GM21528 (cell line): Measurements from ENCODE around the gene CDKN2B.
A peak's percentile ranks its signal among the peaks of the same experiment; 100 is the strongest.

Source experiments
- ATAC-seq: cut with Tn5 transposase; IDR thresholded peaks from one replicate; pipeline ENCODE4 v1.9.1; 2021; ENCODE audit warnings: mild to moderate bottlenecking, moderate library complexity; ENCODE audit not compliant: unreplicated experiment, low FRiP score

The CDKN2B gene

DNA sequence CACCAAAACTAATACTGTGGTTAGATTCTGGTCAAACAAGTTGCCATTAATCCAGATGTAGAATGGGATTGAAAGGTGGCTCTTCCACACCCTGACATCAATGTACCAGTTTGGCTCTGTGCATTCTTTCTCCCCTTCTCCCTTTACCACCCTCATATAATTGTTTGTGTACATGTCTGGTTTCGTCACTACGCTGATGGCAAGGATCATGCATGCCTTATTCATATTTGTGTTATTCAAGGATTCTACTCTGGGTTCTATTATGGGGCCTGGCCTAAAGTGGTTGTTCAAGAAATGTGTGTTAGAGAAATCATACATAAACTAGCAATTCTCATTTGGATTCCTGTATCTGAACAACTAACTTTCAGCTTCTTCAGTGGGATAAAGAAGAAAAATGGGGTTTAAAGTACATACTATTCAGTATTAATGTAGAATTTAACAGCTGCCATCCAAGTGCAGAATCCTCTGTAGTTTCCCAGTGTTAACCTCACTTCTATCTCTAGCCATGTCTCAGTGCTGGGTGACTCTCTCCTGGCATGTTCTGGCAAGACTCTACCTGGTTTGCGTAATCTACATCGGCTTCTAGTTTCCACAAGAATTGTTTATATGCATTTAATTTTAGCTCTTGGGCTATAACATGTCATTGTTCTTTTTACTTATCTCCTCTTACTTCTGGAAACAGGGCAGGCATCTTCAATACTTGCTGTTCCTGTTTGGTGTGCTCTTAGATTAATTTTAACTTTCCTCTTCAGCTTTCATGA, 27.9 kb upstream of the CDKN2B start:
- no peak for ATAC-seq

DNA sequence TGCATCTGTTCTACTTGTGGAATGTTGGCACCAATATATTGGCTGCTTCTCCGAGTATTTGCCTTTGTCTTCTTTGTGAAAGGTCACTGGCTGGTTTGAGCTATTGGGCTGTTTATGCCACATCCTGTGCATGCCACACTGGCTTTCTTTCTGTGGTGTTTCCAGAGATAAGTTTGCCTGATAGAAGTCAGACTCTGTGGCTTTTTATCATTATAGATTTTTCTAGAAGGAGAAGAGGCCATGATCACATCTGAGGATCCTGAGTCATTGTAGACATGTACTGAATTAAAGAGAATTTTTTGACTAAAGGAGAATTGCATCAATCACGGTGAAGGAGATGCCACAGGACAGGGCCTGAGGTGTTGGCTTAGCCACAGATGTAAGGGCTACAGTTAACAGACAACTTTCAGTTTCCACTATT, 26.5 kb upstream of the CDKN2B start:
- ATAC-seq: no peak

DNA sequence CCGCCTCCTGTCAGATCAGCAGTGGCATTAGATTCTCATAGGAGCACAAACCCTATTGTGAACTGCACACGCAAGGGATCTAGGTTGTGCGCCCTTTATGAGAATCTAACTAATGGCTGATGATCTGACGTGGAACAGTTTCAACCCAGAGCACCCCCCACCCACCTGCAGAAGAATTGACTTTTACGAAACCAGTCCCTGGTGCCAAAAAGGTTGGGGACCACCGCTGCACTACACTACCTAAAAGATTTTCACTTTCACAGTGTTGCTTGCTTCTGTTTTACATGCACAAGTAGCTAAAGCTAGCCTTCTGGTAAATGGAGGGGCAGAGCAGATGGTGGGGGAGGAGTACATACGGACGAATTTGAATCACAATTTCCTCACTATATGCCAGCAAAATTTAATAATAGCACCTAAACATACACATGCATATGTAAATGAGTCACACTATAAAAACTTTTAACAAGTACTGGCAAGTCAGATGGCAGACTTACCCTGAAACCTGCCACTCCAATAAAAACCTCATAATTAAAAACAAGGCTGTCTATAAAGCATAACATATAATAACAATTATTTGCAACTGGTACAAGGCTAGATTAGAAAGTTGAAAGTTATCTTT, 24.0 kb upstream of the CDKN2B start:
- no peak for ATAC-seq

DNA sequence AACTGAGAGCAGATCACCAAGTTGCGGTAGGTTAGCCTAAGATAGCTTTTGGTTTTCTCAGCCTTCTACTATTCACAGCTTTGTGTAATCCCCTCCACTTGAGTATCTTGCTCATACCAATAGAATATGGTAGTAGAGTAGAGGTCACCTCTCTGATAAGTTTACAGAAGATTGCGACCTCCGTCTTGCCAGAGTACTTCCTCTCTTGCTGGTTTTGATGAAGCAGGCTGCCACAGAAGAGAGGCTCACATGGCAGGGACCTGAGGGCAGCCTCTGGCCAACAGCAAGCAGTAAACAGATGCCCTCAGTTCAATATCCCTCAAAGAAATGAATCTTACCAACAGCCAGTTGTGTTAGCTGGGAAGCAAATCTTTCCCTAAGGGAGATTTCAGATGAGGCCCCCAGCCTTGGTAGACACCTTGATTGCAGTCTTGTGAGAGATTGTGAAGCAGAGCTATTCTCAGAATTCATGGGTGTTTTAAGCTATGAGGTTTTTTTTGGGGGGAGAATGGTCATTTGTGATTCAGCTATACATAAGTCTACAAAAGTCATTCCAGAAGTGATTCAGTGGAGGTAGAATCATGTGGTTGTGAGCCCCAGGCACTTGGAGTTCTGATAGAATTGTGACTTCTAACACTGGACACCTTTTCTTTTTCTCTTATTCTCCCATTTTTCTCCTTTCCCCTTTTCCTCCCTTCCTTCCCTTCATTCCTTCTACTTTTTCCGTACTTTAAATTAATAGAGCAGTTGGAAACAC, 22.7 kb upstream of the CDKN2B start:
- ATAC-seq: no peak

DNA sequence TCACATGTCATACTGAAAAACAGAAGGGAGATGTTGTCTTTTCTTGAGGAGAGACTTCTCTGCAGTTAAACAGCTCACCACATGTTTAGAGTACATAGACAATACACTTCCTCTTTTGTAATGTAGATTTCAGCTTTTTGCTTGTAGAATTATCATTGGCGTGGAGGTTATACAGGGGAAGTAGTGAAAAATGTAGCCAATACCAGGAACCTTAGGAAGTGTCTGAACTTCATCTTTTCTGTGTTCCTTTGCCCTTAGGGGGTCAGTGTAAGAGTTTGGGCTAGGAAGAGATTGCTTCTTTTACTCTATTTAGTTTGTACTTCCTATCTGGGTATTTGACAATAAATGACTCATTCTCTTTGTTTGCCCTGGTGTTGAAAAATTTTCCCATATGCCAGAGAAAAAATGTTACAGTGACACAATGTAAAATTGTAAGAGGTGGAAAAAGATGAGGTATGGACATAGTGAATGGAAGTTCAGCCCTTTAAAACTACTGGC, 21.0 kb upstream of the CDKN2B start:
- peak; percentile 82 for ATAC-seq

- no peak for ATAC-seq
Measured at GRCh38 chr9:22029231-22029630, 20.1 kb upstream of the CDKN2B start.

DNA sequence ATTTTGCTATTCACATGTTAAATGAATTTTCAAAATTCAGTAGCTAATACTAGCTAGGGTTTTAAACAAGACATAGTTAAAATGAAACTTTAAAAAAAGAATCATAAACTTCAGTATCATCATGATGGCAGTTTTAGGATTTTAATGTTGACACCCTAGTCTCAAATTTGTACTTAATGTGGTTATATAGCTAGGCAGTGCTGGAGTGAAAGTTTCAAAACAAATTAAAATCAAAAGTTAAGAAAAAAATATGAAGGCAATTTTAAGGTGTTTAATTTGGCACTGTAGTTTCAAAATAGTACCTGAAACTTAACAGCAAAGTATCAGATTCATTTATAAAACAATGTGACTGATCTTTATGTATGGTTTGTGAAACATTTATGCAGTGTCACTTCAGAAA, 19.3 kb upstream of the CDKN2B start:
- ATAC-seq: no peak

GRCh38 chr9:22026696-22027095, 17.6 kb upstream of the CDKN2B start:
- ATAC-seq: no peak

GRCh38 chr9:22022396-22022795, 13.3 kb upstream of the CDKN2B start:
- ATAC-seq: no peak

DNA sequence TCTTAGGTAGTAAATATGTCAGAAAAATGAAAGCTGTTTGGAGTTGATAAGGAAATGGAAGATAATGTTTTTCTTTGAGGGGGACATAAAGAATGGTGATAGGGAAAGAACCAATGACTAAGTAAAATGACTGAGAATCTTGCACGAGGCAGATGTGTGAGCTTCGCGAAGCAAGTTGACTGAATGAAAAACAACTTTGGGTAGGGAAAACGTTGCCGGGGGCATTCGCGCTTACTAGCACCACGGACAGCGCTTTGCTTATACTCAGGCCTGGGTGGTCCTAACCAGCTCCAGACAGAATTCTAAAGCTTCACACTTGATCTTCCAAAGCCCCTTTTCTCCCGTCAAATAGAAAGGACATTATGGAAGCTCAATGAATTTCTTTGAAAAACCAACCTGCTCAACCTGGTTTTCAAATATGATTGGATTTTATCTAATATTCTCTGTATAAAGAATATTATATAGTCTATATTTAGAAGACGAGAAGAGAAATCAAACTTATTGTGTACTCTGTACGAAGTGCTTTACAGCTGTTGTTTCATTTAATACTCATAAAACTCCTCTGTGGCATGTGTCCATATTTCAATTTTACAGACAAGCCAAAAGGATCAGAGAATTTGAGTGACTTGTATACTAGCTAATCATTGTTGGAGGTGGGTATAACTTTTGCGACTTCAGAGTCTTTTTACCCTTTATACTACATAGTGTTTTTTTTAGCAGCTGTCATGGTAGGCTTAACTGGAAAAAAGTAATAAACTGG, 1.9 kb upstream of the CDKN2B start:
- ATAC-seq: no peak

DNA sequence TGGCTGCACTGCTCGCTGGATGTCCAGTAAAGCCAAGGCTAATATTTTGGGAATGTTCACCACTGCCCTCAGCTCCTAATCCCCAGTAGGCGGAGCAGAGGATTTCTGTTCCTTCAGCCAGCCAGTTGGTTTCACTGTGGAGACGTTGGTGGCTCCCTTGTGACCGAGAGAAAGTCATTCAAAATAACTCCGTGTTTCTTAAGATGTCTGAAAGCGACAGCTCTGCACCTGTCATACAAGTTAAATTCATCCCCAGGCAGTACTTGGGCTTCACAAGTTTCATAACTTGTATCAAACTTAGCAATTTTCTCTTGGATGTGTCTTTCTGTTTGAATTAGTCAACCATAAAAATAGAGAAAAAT, 382 bp upstream of the CDKN2B start:
- ATAC-seq: peak; percentile 48

- ATAC-seq: no peak
Measured at GRCh38 chr9:22008384-22008716, 755 bp downstream of the CDKN2B start.

DNA sequence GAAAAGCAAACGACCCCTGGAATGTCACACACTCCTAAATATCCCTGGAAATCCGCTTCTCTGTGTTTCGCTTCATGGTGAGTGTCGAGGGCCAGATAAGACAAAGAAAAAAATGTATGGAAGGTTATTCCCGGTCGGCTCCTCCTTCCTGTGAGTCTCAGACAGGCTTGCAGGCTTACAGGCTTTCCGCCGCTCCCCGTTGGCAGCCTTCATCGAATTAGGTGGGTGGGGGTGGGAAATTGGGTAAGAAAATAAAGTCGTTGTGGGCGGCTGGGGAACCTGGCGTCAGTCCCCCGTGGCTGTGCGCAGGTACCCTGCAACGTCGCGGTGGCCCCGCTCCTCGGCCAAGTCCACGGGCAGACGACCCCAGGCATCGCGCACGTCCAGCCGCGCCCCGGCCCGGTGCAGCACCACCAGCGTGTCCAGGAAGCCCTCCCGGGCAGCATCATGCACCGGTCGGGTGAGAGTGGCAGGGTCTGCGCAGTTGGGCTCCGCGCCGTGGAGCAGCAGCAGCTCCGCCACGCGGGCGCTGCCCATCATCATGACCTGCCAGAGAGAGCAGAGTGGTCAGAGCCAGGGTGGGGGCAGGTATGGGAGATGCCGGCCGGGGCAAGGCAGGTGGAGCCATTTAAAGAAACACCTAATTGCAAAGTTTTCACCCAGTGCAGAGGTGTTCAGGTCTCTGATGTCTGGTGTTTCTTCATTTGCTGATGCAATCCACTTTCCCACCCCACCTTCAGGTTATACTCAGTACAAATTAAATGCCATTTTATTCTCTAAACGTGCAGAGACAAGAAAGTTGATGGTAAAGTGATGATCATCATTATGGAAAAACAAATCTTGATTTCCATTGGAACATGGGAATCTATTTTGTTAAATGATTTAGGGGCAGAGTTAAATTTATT, 3.2 kb downstream of the CDKN2B start:
- no peak for ATAC-seq

DNA sequence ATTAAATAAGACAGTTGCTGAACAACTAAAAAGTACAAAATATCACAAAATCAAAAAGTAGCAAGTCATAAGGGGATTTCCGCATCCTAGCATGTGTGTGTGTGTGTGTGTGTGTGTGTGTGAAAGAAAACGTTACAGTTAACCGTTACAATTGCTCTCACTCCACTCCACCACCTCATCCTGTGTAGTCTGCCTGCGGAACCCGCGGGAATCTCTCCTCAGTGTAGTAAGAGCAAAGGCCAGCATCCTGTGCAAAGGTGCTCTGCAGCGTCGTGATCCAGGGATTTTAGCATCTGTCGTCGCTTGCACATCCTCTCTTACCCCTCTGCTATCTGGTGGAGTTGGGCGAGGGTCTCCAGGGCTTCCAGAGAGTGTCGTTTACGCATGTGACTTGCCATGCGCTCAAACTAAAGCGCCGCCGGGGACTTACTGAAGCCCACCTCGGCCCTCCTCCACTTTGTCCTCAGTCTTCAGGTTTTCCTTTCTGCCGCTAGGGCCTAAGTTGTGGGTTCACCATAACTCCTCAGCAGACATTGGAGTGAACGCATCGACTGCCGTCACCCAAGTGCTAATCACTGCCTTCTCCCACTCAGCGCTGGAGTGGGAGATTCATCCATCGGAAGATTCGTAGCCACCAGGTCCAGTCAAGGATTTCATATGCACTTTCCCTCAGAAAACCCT, 3.9 kb downstream of the CDKN2B start:
- no peak for ATAC-seq

- ATAC-seq: no peak
Measured at GRCh38 chr9:22002038-22002437, 7.1 kb downstream of the CDKN2B start.

- ATAC-seq: no peak
Measured at GRCh38 chr9:21998026-21998425, 11.1 kb downstream of the CDKN2B start.

DNA sequence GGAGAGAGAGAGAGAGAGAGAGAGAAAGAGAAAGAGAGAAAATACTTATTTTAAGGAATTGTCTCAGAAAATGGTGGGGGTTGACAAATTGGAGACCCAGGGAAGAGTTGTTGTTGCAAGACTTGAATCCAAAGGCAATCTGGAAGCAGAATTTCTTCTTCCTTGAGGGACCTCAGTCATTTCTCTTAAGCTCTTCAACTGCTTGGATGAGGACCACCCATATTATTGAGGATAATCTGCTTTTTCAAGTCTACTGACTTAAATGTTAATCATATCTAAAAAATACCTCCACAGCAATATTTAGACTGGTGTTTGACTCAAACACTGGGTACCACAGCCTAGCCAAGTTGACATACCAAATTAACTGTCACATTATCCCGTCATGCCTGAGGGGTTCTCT, 11.6 kb downstream of the CDKN2B start:
- no peak for ATAC-seq

- ATAC-seq: no peak
Measured at GRCh38 chr9:21996858-21997257, 12.2 kb downstream of the CDKN2B start.

DNA sequence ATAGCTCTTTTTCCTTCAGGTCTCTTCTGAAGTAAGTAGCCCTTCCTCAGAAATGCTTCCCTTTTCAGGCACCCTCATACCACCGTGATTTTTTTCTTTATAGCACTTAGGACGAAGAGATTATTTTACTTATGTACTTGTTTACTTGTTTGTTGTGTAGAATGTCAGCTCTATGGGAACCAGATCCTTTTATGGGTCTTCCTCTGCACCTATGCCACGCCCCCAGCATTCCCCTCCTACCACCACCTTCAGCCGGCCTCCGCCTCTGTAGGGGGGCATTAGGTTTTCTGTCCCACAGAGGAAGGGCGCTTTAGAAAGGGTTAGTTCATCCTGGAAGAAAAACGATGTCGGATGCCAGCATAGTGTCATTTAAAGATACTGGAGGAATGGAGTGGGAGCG, 12.7 kb downstream of the CDKN2B start:
- no peak for ATAC-seq
